AG09319 (cell line): ENCODE results near the gene WDR62.

Source experiments
- DNase-seq: peaks from one replicate; pipeline ENCODE4 v3.0.0-alpha.2; 2010; ENCODE audit warnings: low read depth; ENCODE audit errors: extremely low read depth
- TF ChIP-seq, protein P1 (sequence below): IDR thresholded peaks from 2 replicates; pipeline ENCODE4 v1.5.1; 2011; ENCODE audit warnings: low read depth, mild to moderate bottlenecking, inconsistent platforms, low read length, moderate library complexity

WDR62 gene

DNA sequence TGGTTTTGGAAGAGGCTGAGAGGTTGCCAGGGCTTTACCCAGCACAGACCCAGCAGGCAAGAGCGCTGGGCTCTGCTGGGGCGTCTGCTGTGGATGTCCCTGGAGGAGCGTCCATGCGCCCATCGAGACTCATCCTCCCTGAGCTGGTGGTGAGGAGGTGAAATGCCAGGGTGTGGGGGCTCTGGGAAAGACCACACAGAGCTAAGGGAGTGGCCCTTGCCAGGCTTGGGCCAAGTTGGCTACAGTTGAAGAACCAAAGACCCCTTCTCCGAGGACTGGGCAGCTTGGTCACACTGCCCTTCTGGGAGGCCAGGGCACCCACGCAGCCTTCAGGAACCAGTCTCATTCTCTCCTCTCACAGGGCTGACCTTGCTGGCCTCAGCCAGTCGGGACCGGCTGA is 31.6 kb downstream of the WDR62 start:
- TF ChIP-seq, protein P1, sequence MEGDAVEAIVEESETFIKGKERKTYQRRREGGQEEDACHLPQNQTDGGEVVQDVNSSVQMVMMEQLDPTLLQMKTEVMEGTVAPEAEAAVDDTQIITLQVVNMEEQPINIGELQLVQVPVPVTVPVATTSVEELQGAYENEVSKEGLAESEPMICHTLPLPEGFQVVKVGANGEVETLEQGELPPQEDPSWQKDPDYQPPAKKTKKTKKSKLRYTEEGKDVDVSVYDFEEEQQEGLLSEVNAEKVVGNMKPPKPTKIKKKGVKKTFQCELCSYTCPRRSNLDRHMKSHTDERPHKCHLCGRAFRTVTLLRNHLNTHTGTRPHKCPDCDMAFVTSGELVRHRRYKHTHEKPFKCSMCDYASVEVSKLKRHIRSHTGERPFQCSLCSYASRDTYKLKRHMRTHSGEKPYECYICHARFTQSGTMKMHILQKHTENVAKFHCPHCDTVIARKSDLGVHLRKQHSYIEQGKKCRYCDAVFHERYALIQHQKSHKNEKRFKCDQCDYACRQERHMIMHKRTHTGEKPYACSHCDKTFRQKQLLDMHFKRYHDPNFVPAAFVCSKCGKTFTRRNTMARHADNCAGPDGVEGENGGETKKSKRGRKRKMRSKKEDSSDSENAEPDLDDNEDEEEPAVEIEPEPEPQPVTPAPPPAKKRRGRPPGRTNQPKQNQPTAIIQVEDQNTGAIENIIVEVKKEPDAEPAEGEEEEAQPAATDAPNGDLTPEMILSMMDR: no peak
- DNase-seq: no peak

DNA sequence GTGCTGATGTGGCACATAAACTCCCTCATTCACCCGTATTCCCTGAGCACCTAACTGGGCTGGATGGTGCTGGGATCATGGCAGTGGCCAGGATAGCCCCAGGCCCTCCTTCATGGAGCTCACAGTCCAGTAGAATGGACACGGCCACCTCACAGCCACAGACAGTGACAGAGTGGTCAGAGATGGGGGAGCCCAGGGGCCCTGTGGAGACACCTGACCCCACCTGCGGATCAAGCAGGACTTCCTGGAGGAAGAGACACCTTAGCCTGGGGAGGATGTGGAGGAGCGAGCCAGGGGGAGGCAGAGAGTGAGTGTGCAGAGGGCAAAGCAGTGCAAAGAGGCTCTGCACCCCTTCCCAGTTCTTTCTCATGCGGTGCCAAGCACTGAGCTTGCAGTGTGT is 35.1 kb downstream of the WDR62 start:
- no peak for DNase-seq
- TF ChIP-seq, protein P1: no peak

DNA sequence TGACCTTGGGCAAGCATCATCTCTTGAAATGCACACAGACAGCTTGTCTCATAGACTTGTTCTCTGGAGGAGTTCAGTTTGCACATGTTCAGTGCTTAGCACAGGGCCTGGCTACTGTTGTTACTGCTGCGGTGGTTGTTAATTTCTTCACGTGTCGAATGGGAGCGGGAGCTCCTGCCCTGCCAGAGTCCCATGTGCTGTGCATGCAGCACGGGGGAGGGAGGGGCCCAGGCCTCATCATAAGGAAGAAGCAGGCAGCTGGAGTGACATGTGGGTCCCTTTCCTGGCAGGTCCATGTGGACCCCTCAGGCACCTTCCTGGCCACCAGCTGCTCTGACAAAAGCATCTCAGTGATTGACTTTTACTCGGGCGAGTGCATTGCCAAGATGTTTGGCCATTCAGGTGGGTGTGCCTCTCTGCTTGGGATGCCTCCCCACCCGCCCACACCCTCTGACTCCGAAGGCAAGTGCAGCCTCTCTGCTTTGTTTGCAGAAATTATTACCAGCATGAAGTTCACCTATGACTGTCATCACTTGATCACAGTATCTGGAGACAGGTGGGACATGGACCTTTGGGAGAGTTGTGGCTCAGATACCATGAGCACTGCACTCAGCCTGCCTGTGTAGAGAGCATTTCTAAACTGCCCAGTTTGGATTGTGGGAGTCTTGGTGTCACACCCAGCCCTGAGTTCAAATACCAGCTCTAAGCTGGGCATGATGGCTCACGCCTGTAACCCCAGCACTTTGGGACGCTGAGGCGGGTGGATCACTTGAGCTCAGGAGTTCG is 36.4 kb downstream of the WDR62 start:
- no peak for DNase-seq
- TF ChIP-seq, protein P1: no peak

DNA sequence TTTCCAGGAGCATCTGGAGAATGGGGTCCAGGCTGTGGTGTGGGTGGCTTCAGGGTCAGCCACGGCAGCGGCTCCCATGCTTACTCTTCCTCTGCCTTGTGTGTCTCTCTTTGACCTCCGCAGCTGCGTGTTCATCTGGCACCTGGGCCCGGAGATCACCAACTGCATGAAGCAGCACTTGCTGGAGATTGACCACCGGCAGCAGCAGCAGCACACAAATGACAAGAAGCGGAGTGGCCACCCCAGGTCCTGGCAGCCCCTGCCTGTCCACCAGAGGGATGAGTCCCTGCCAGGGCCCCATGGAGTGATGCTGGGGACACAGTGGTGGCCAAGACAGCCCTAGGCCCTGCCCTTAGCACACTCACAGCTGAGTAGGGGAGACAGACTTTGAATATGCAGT is 37.9 kb downstream of the WDR62 start:
- DNase-seq: no peak

DNA sequence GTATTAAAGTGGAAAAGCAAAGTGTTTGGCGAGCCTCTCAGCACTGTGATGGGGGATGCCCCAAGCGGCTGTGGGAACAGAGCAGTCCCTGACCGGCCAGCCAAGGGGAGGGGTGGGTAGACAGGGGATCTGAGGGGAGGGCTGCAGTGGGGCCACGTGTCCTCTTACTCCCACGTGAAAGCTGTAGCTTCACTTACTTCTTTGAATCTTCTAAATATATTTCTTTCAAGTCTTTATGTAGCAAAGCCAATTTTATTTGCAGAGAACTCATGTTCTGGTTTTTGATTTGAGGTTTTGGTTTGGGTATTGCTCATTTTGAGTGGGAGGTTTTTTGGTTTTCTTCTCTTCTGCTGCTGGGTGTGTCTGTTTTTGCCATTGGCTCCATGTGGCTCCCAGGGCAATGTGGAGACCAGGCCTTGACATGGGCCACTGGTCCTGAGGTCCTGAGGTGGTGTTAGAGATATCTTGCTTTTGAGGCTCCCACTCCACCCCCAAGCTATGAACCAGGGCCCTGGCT is 38.5 kb downstream of the WDR62 start:
- TF ChIP-seq, protein P1: no peak
- no peak for DNase-seq

More for the DNA sequence above, 37.9 kb downstream of the WDR62 start:
- TF ChIP-seq, protein P1: no peak

DNA sequence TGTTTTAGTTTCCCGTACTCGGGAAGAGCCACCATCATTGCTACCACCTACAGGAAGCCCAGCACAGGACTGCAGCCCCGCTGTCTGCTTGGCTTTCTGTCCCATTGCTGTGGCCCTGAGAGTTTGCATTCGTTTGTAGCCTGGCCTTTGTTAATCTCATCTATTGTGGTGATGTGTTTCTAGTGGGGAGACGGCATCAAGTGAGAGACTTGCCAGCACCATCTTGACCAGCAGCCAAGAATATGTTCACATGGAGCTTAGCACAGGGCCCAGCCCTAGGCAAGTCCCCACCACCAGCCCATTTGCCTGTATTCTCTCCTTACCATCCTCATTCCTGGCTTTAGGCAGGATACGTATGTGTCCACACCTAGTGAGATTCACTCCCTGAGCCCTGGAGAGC is 39.0 kb downstream of the WDR62 start:
- DNase-seq: no peak
- TF ChIP-seq, protein P1: no peak

DNA sequence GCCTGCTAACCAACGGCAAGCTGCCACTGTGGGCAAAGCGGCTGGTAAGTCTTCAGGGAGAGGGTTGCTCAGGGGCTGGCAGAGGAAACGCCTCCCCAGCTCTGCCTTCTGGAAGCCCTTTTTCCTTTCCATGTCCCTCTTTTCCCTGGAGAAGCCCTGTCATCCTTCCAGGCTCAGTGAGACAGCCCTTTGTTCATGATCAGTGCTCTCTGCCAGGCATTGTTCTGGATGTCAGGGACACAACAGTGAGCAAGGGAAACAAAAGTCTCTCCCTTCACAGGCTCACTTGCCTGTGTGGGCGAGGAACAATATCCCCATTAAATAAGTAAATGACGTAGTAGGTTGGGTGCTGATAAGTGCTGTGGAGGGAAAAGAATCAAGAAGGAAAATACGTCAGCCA is 42.3 kb downstream of the WDR62 start:
- DNase-seq: no peak
- TF ChIP-seq, protein P1: no peak
